K562 (cell line): Measurements from ENCODE around the gene SF3A2. TPM values are rescaled to one million over a fixed set of nuclear protein-coding genes. Genes with fewer than 3 reads are reported as not detected.

Experiments used
- ATAC-seq: fragments of 200-7000 bp; cut with Tn5 transposase; 3 replicates; pipeline ENCODE4 v1.9.1; 2020; ENCODE audit warnings: moderate library complexity
- BruUV-seq: library from RNA; stranded (reverse); fragments of 400-500 nt; replicated peaks from 2 replicates; lab custom pipeline; 2021; lab: Mats Ljungman, UMichigan
- CTCF ChIA-PET: fragments of 300-600 bp; formaldehyde crosslinking; extraction: SDS; loops from one replicate; lab custom pipeline; 2021; ENCODE audit warnings: low intra/inter-chr PET ratio; lab: Yijun Ruan, JAX
- POLR2A ChIA-PET: fragments of 300-600, 350-650 bp; sonication (Branson Sonifier 250); formaldehyde crosslinking; extraction: SDS; loops from one replicate; lab custom pipeline; 2021; ENCODE audit warnings: antibody characterized with exemption, inconsistent platforms; lab: Yijun Ruan, JAX
- DNase-seq, 4 experiments: peaks; one replicate each; pipeline versions ENCODE4 v3.0.0 to v3.0.0-alpha.2; 2011 to 2018; ENCODE audit warnings: low spot score in 3 of 4, mixed read lengths in 3 of 4; ENCODE audit errors: extremely low read depth in 1 of 4
- FAIRE-seq: peaks from 2 replicates; lab custom pipeline; 2011; peaks lifted over from hg19 to GRCh38; lab: Jason Lieb, UNC
- H2AFZ ChIP-seq: 2 replicates; pipeline ENCODE4 v1.6.0; 2011; ENCODE audit warnings: low read depth, low read length, control low read depth, inconsistent platforms
- H3K27ac ChIP-seq: fragments of 200-600 bp; 3 replicates; pipeline ENCODE4 v1.8.0; 2011; ENCODE audit warnings: low read depth, mild to moderate bottlenecking, control low read depth, inconsistent platforms, low read length, moderate library complexity, mixed read lengths; ENCODE audit errors: extremely low read depth
- H3K27me3 ChIP-seq, 2 experiments: fragments of 300-600 bp in 1 of 2; 2 replicates in 1 of 2; 3 replicates in 1 of 2; pipeline versions ENCODE4 v1.6.0 to v1.8.0; 2011; ENCODE audit warnings: inconsistent platforms in 2 of 2, low read length in 2 of 2, mild to moderate bottlenecking in 1 of 2, mixed read lengths in 1 of 2, moderate library complexity in 1 of 2; ENCODE audit not compliant: control insufficient read depth in 2 of 2, insufficient read depth in 2 of 2
- H3K36me3 ChIP-seq: fragments of 300-600 bp; 3 replicates; pipeline ENCODE4 v1.8.0; 2011; ENCODE audit warnings: mild to moderate bottlenecking, low read length, inconsistent platforms; ENCODE audit not compliant: control insufficient read depth, insufficient read depth
- H3K4me1 ChIP-seq, 2 experiments: fragments of 200-600 bp in 1 of 2; replicated peaks in 1 of 2; 2 replicates in 1 of 2; 3 replicates in 1 of 2; pipeline versions ENCODE4 v1.5.1 to v1.8.0; 2011; ENCODE audit warnings: inconsistent platforms in 2 of 2, low read length in 2 of 2, mild to moderate bottlenecking in 1 of 2, mixed read lengths in 1 of 2, moderate library complexity in 1 of 2; ENCODE audit not compliant: control insufficient read depth in 2 of 2, insufficient read depth in 2 of 2
- H3K4me2 ChIP-seq: 2 replicates; pipeline ENCODE4 v1.6.1; 2011; ENCODE audit warnings: low read length, control low read depth, inconsistent platforms, mixed read lengths; ENCODE audit not compliant: insufficient read depth
- H3K4me3 ChIP-seq: fragments of 200-600 bp; sonication (generic), shearing (Covaris generic); 2 replicates; pipeline ENCODE4 v1.5.1; 2016; ENCODE audit warnings: control low read depth, inconsistent platforms
- H3K79me2 ChIP-seq: fragments of 200-600 bp; 3 replicates; pipeline ENCODE4 v1.8.0; 2011; ENCODE audit warnings: low read length, inconsistent platforms; ENCODE audit not compliant: control insufficient read depth, insufficient read depth
- H3K9ac ChIP-seq, 2 experiments: 2 replicates each; pipeline versions ENCODE4 v1.6.0 to v1.6.1; 2011; ENCODE audit warnings: low read depth in 2 of 2, low read length in 2 of 2, control low read depth in 1 of 2, inconsistent platforms in 1 of 2, mild to moderate bottlenecking in 1 of 2, mixed read lengths in 1 of 2; ENCODE audit not compliant: insufficient read depth in 1 of 2
- H3K9me1 ChIP-seq: one replicate; pipeline ENCODE4 v1.6.0; 2011; ENCODE audit warnings: inconsistent platforms, mild to moderate bottlenecking, low read length, moderate library complexity; ENCODE audit not compliant: control insufficient read depth, insufficient read depth
- H3K9me3 ChIP-seq: replicated peaks from 2 replicates; pipeline ENCODE4 v1.5.1; 2011; ENCODE audit warnings: low read depth, low read length, inconsistent platforms; ENCODE audit not compliant: control insufficient read depth, insufficient read depth
- H4K20me1 ChIP-seq: replicated peaks from 2 replicates; pipeline ENCODE4 v1.6.1; 2011; ENCODE audit warnings: low read length, inconsistent platforms, mixed read lengths; ENCODE audit not compliant: control insufficient read depth, insufficient read depth
- CREB1 ChIP-seq, 2 experiments: sonication (generic) in 1 of 2; formaldehyde crosslinking in 1 of 2; IDR thresholded peaks; 2 replicates each; pipeline versions ENCODE4 v1.6.1 to v1.8.0; 2012 to 2022; ENCODE audit warnings: inconsistent platforms in 1 of 2, mild to moderate bottlenecking in 1 of 2, missing genetic modification reagents in 1 of 2, moderate library complexity in 1 of 2
- REST ChIP-seq, 2 experiments: fragments of 450-650 bp; formaldehyde crosslinking in 1 of 2; IDR thresholded peaks; 2 replicates each; pipeline versions ENCODE4 v1.4.0 to v1.6.1; 2014 to 2020; ENCODE audit warnings: mild to moderate bottlenecking in 2 of 2, borderline replicate concordance in 1 of 2, low read depth in 1 of 2
- ZNF143 ChIP-seq: sonication (generic); formaldehyde crosslinking; IDR thresholded peaks from 2 replicates; pipeline ENCODE4 v1.9.0; 2022; ENCODE audit warnings: mild to moderate bottlenecking, missing genetic modification reagents
- WGBS: fragments of 100-300 bp; shearing (Covaris generic); methylation state at CpG from one replicate; pipeline ENCODE4 v1.1.6; 2016; ENCODE audit warnings: low coverage, mixed read lengths; ENCODE audit not compliant: insufficient coverage; ENCODE audit errors: missing lambda C conversion rate; 5-methylcytosine and 5-hydroxymethylcytosine counted together
- in situ Hi-C: fragments of 300-500 bp; cut with MboI; formaldehyde crosslinking; loops from 4 replicates; pipeline ENCODE4 v1.15.0; 2018; ENCODE audit warnings: inconsistent platforms, mixed read lengths
- intact Hi-C: fragments of 100-400 bp; cut with micrococcal nuclease; formaldehyde crosslinking; loops from 2 replicates; pipeline ENCODE4 v1.14.2; 2022
- polyA plus RNA-seq, 8 experiments: library from polyadenylated mRNA; depleted of rRNA in 4 of 8; stranded (reverse) in 5 of 8; unstranded in 3 of 8; fragments of >200 nt; fragmentation: Nextera tagmentation in 2 of 8; fragmentation: Illumina TruSeq in 1 of 8; extraction: Ambion mirVana in 2 of 8; extraction: Trizol in 1 of 8; gene quantifications; 2 replicates each; pipeline versions ENCODE4 v1.2.1 to v1.2.3, GENCODE V29; 2011 to 2014; ENCODE audit warnings: inconsistent platforms in 1 of 8, missing spikeins in 1 of 8
- total RNA-seq, 7 experiments: library from RNA; depleted of rRNA in 6 of 7; stranded (reverse); fragments of >200 nt in 6 of 7; fragmentation: Illumina TruSeq in 2 of 7; extraction: Trizol in 2 of 7; gene quantifications; 2 replicates each; pipeline versions ENCODE4 v1.2.1 to v1.2.3, GENCODE V29; 2011 to 2021; ENCODE audit warnings: low replicate concordance in 1 of 7
- TF ChIP-seq, protein P1 (sequence below): IDR thresholded peaks from 2 replicates; pipeline ENCODE4 v1.6.1; 2011; ENCODE audit warnings: borderline replicate concordance, low read depth, mild to moderate bottlenecking, moderate library complexity, low read length; ENCODE audit not compliant: insufficient read depth, poor library complexity, severe bottlenecking
- TF ChIP-seq, protein P2 (sequence below): sonication (generic); formaldehyde crosslinking; IDR thresholded peaks from 2 replicates; pipeline ENCODE4 v1.5.0; 2020; ENCODE audit warnings: missing genetic modification reagents

SF3A2 gene
- total and polyA plus RNA-seq, 9 of the 15 experiments (the other 6 are each of a cell fraction or from before 2014, with no cell fraction given): 0.17 to 194 (median 22.8) TPM

DNA sequence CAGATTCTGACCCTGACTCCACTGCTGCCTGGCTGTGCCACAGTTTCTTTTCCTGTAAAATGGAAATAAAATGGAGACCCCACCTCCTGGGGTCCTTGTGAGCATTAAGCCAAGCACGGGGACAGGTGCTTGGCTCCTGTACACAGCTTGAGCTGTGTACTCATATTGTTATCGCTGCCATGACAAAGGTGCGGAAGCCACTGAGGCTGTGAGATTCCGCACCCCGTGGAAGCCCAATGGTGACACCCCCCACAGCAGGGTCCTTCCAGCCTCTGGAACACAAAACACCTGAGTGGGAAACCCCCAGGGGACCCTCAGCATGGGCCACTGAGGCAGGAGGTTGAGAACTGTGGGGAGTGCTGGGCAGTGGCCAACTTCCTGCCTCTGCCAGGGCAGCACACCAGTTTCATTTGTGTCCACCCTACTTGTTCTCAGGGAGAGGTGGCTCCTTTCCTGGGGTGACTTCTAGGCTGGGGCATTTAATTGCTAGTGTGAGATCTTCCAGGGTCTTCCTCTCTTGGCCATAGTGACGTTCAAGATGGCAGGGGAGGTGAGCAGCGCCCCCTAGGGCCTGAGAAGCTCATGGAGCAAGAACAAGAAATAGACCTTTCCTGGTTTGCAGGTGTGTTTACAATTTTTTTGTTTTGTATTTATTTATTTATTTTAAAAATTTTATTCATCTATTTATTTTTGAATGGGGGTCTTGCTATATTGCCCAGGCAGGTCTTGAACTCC, 25.0 kb downstream of the SF3A2 start:
- FAIRE-seq (peak; percentile 65), ATAC-seq (peak; percentile 28; the same call in 2 of the 3 replicates), DNase-seq (peak in 3 of 4 experiments; percentile 44 to 79 (median 63))
- Histone ChIP-seq H3K4me1 (peaks cover 21 to 51% of the 10 kb centered on the region in 2 experiments), H3K27ac (no peak overlapping the region; the same call in 2 of the 3 replicates), H2AFZ (peak overlapping the region; percentile 72), H3K79me2 (no peaks in the 10 kb centered on the region), H3K4me2 (no peak overlapping the region), H3K9ac (peak overlapping the region in 1 of 2 experiments; percentile 49; a peak in 1 of 4 replicates), H3K4me3 (no peak overlapping the region), H4K20me1 (no peaks in the 10 kb centered on the region), H3K9me1 (no peaks in the 10 kb centered on the region), H3K27me3 (no peaks in the 10 kb centered on the region), H3K36me3 (no peaks in the 10 kb centered on the region), H3K9me3 (no peaks in the 10 kb centered on the region)
- CTCF ChIA-PET: no interaction called here
- WGBS: 59% methylated on average over 6 of the region's 7 CpGs
- no TSS peak for BruUV-seq
- intact Hi-C loops (loop anchor here (2.0 to 10.0 kb wide), 2 partner anchors 25 to 97 kb away; partner anchors contain the start of genes DOT1L, PLEKHJ1 and SF3A2), in situ Hi-C loops (no loop called here)
- POLR2A ChIA-PET: interaction anchor here (0.6 to 6.7 kb wide), 6 partner anchors 8 to 112 kb away, joined by 3 to 52 read pairs (median 4); partner anchors contain the start of gene AMH
- 0 out of 2 replicates have a peak, but pooled peaks have one; percentile 30 for TF ChIP-seq ZNF143 (CRISPR knock-in tag)
- no peak for TF ChIP-seq CREB1 (IDR thresholded peaks at IDR 0.05)
- TF ChIP-seq CREB1 (CRISPR knock-in tag; IDR thresholded peaks at IDR 0.05): no peak
- TF ChIP-seq, protein P1, sequence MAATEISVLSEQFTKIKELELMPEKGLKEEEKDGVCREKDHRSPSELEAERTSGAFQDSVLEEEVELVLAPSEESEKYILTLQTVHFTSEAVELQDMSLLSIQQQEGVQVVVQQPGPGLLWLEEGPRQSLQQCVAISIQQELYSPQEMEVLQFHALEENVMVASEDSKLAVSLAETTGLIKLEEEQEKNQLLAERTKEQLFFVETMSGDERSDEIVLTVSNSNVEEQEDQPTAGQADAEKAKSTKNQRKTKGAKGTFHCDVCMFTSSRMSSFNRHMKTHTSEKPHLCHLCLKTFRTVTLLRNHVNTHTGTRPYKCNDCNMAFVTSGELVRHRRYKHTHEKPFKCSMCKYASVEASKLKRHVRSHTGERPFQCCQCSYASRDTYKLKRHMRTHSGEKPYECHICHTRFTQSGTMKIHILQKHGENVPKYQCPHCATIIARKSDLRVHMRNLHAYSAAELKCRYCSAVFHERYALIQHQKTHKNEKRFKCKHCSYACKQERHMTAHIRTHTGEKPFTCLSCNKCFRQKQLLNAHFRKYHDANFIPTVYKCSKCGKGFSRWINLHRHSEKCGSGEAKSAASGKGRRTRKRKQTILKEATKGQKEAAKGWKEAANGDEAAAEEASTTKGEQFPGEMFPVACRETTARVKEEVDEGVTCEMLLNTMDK: peak; percentile 81
- TF ChIP-seq, protein P2, sequence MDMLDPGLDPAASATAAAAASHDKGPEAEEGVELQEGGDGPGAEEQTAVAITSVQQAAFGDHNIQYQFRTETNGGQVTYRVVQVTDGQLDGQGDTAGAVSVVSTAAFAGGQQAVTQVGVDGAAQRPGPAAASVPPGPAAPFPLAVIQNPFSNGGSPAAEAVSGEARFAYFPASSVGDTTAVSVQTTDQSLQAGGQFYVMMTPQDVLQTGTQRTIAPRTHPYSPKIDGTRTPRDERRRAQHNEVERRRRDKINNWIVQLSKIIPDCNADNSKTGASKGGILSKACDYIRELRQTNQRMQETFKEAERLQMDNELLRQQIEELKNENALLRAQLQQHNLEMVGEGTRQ (CRISPR knock-in tag): no peak
- TF ChIP-seq REST (IDR thresholded peaks at IDR 0.05; ENCODE audit: borderline replicate concordance): 0 out of 2 replicates have a peak, but pooled peaks have one; percentile 17
- no peak for TF ChIP-seq REST (CRISPR knock-in tag; IDR thresholded peaks at IDR 0.05; ENCODE audit: low read depth)
